HL-60 (cell line): ENCODE data around the gene KIAA1671.

ENCODE experiments used
- GABPA ChIP-seq: IDR thresholded peaks from 2 replicates; pipeline ENCODE4 v1.6.1; 2012; ENCODE audit warnings: low read depth
- POLR2AphosphoS5 ChIP-seq: IDR thresholded peaks from 2 replicates; pipeline ENCODE4 v1.6.1; 2012; ENCODE audit warnings: low read depth
- TF ChIP-seq, protein P1 (sequence below): IDR thresholded peaks from one replicate; pipeline ENCODE4 v1.5.1; 2011; ENCODE audit warnings: low read length, control low read depth, inconsistent platforms; ENCODE audit not compliant: insufficient read depth

DNA sequence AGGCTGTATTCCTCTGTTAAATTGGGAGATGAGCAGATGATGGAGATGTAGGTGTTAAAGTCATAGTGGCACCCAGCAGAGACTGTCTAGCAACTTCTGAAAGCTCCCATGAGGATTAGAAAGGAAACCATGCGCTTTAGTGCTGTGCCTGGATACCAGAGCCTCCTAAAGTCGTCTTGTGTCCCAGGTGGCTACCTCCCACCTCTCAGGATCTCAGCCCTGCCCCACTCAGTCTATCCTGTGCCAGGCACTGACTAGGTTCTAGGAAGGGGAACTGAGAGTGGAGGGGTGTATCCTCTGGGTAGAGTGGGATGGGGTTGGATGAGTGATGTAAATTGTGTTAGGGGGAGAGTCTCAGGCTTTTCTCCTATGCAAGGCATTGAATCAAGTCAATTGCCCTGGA lies 60.2 kb downstream of the KIAA1671 start:
- TF ChIP-seq, protein P1, sequence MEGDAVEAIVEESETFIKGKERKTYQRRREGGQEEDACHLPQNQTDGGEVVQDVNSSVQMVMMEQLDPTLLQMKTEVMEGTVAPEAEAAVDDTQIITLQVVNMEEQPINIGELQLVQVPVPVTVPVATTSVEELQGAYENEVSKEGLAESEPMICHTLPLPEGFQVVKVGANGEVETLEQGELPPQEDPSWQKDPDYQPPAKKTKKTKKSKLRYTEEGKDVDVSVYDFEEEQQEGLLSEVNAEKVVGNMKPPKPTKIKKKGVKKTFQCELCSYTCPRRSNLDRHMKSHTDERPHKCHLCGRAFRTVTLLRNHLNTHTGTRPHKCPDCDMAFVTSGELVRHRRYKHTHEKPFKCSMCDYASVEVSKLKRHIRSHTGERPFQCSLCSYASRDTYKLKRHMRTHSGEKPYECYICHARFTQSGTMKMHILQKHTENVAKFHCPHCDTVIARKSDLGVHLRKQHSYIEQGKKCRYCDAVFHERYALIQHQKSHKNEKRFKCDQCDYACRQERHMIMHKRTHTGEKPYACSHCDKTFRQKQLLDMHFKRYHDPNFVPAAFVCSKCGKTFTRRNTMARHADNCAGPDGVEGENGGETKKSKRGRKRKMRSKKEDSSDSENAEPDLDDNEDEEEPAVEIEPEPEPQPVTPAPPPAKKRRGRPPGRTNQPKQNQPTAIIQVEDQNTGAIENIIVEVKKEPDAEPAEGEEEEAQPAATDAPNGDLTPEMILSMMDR, result no peak
- TF ChIP-seq POLR2AphosphoS5 (no peak), GABPA (no peak)
